H1 (cell line): ENCODE measurements around the gene SENP1. TPM values are rescaled to one million over a fixed set of nuclear protein-coding genes. Genes with fewer than 3 reads are reported as not detected.
A peak's percentile ranks its signal among the peaks of the same experiment; 100 is the strongest.

Experiments
- ASH2L ChIP-seq: fragments of 200-600, 300-600 bp; sonication (generic); IDR thresholded peaks from one replicate; pipeline ENCODE4 v1.7.1; 2017; ENCODE audit warnings: low read length
- ATF3 ChIP-seq: IDR thresholded peaks from 2 replicates; pipeline ENCODE4 v1.6.1; 2011; ENCODE audit warnings: low read depth, mild to moderate bottlenecking, low read length; ENCODE audit not compliant: insufficient read depth
- BACH1 ChIP-seq: IDR thresholded peaks from 2 replicates; pipeline ENCODE4 v1.6.1; 2012; ENCODE audit warnings: low read length, improper control_type of control experiment
- CBX8 ChIP-seq: fragments of 300-800, 300-1000 bp; sonication (generic); IDR thresholded peaks from 2 replicates; pipeline ENCODE4 v1.7.1; 2016; ENCODE audit warnings: low read depth, low read length, borderline replicate concordance
- CEBPB ChIP-seq: IDR thresholded peaks from 2 replicates; pipeline ENCODE4 v1.6.1; 2012; ENCODE audit warnings: low read depth, low read length
- CHD2 ChIP-seq: IDR thresholded peaks from 2 replicates; pipeline ENCODE4 v1.6.1; 2012; ENCODE audit warnings: low read length, improper control_type of control experiment
- CREB1 ChIP-seq: IDR thresholded peaks from 2 replicates; pipeline ENCODE4 v1.6.1; 2012; ENCODE audit warnings: inconsistent platforms
- EGR1 ChIP-seq: IDR thresholded peaks from 2 replicates; pipeline ENCODE4 v1.6.1; 2011; ENCODE audit warnings: low read depth, low read length, borderline replicate concordance
- HDAC6 ChIP-seq: IDR thresholded peaks from one replicate; pipeline ENCODE4 v1.7.1; 2012; ENCODE audit warnings: low read depth, mild to moderate bottlenecking, inconsistent platforms, low read length, moderate library complexity
- KDM4A ChIP-seq: IDR thresholded peaks from one replicate; pipeline ENCODE4 v1.7.1; 2012; ENCODE audit warnings: low read depth, mild to moderate bottlenecking, moderate library complexity, low read length, inconsistent platforms; ENCODE audit not compliant: severe bottlenecking
- MAFK ChIP-seq: IDR thresholded peaks from 2 replicates; pipeline ENCODE4 v1.6.1; 2012; ENCODE audit warnings: low read depth, mild to moderate bottlenecking, improper control_type of control experiment, low read length
- NANOG ChIP-seq: IDR thresholded peaks from 2 replicates; pipeline ENCODE4 v1.6.1; 2011; ENCODE audit warnings: low read length, low read depth, mild to moderate bottlenecking, inconsistent platforms; ENCODE audit not compliant: insufficient read depth, poor library complexity, severe bottlenecking
- NRF1 ChIP-seq: IDR thresholded peaks from 2 replicates; pipeline ENCODE4 v1.6.1; 2011; ENCODE audit warnings: mild to moderate bottlenecking, low read depth, low read length, improper control_type of control experiment
- POLR2A ChIP-seq, 2 experiments: IDR thresholded peaks; 1 replicate in 1 of 2; 2 replicates in 1 of 2; pipeline ENCODE4 v1.6.1; 2011; ENCODE audit warnings: low read depth in 2 of 2, low read length in 2 of 2, mild to moderate bottlenecking in 2 of 2; ENCODE audit errors: control extremely low read depth in 1 of 2
- POU5F1 ChIP-seq: IDR thresholded peaks from 2 replicates; pipeline ENCODE4 v1.6.1; 2011; ENCODE audit warnings: low read depth, mild to moderate bottlenecking, low read length, moderate library complexity
- RAD21 ChIP-seq, 2 experiments: IDR thresholded peaks in 1 of 2; conservative IDR thresholded peaks in 1 of 2; 2 replicates each; pipeline ENCODE4 v1.6.1; 2011; ENCODE audit warnings: low read depth in 2 of 2, low read length in 2 of 2, improper control_type of control experiment in 1 of 2, inconsistent platforms in 1 of 2, mild to moderate bottlenecking in 1 of 2, moderate library complexity in 1 of 2
- SIRT6 ChIP-seq: IDR thresholded peaks from one replicate; pipeline ENCODE4 v1.7.1; 2012; ENCODE audit warnings: low read length, inconsistent platforms
- TAF7 ChIP-seq: optimal IDR thresholded peaks from 2 replicates; pipeline ENCODE3; 2011; ENCODE audit warnings: low read depth, mild to moderate bottlenecking, inconsistent platforms, low read length, moderate library complexity, borderline replicate concordance
- TCF12 ChIP-seq: IDR thresholded peaks from 2 replicates; pipeline ENCODE4 v1.6.1; 2011; ENCODE audit warnings: low read depth, mild to moderate bottlenecking, low read length
- polyA plus RNA-seq, 7 experiments: library from polyadenylated mRNA; depleted of rRNA in 3 of 7; stranded (reverse) in 5 of 7; unstranded in 2 of 7; fragments of >200 nt in 5 of 7; fragments of 200-250 nt in 2 of 7; gene quantifications; 1 replicate in 5 of 7; 2 replicates in 1 of 7; 4 replicates in 1 of 7; pipeline versions ENCODE4 v1.2.1 to v1.2.3, GENCODE V29; 2011 to 2013; ENCODE audit warnings: missing spikeins in 2 of 7, mixed read lengths in 2 of 7
- total RNA-seq: library from RNA; stranded (reverse); fragmentation: NEBNext Ultra II Directional; extraction: Animal tissue kit (Norgen Biotek cat#: 25700); gene quantifications from 2 replicates; pipeline ENCODE4 v1.2.1, GENCODE V29; 2021
- TF ChIP-seq, protein P1 (sequence below), 3 experiments: IDR thresholded peaks; 1 replicate in 2 of 3; 2 replicates in 1 of 3; pipeline versions ENCODE4 v1.5.1 to v1.6.1; 2011; ENCODE audit warnings: low read length in 3 of 3, mild to moderate bottlenecking in 3 of 3, inconsistent platforms in 2 of 3, low read depth in 1 of 3, moderate library complexity in 1 of 3; ENCODE audit not compliant: insufficient read depth in 1 of 3; ENCODE audit errors: control extremely low read depth in 1 of 3
- TF ChIP-seq, protein P2 (sequence below): IDR thresholded peaks from 2 replicates; pipeline ENCODE4 v1.6.1; 2012; ENCODE audit warnings: inconsistent platforms

Gene SENP1
- total and polyA plus RNA-seq, 2 of the 8 experiments (the other 6 are each of a cell fraction or from before 2014, with no cell fraction given) = 14.2 to 31.5 TPM

DNA sequence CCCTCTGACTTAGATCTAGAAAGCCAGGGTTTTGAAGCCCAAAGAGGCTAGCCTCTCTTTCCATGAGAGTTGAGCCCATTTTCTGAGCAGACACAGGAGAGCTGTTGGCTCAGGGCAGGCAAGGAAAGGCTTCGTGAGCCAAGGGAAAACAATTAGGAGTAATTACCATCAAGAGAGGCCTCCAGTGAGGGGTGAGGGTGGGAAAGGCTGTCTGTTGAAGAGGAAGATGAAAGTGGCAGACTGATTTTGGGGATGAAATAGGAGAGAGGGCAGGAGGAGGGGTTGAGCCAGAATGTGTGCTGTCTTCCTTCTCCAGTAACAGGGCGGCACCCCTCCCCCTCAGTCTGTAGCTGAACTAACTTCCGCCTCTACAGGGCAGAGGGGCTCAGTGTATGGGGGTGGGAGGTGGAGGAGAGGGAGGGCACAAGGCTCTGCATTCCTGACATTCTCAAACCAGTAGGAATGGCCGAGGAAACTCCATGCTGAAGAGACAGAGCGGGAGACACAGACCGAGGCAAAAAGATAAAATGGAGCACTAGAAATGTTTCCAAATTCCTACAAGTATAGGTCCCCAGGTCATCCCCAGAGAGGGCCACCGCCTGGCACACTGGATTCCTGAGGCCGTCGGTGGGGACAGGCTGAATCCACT, 68.5 kb downstream of the SENP1 start (continued):
- TF ChIP-seq, protein P1, sequence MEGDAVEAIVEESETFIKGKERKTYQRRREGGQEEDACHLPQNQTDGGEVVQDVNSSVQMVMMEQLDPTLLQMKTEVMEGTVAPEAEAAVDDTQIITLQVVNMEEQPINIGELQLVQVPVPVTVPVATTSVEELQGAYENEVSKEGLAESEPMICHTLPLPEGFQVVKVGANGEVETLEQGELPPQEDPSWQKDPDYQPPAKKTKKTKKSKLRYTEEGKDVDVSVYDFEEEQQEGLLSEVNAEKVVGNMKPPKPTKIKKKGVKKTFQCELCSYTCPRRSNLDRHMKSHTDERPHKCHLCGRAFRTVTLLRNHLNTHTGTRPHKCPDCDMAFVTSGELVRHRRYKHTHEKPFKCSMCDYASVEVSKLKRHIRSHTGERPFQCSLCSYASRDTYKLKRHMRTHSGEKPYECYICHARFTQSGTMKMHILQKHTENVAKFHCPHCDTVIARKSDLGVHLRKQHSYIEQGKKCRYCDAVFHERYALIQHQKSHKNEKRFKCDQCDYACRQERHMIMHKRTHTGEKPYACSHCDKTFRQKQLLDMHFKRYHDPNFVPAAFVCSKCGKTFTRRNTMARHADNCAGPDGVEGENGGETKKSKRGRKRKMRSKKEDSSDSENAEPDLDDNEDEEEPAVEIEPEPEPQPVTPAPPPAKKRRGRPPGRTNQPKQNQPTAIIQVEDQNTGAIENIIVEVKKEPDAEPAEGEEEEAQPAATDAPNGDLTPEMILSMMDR (IDR thresholded peaks at IDR 0.05; ENCODE audit: control extremely low read depth in 1 of 3, insufficient read depth in 1 of 3, low read depth in 1 of 3, low read length in 3 of 3) = peak in 1 of 3 experiments; percentile 22; a peak in 1 of 4 replicates
- TF ChIP-seq EGR1 (peak; percentile 78; the same call in 1 of the 2 replicates), NRF1 (no peak), HDAC6 (no peak), SIRT6 (no peak), NANOG (no peak), MAFK (no peak), RAD21 (IDR thresholded peaks at IDR 0.05 in 1 of 2, conservative IDR thresholded peaks at IDR 0.05 in 1 of 2; ENCODE audit: low read depth in 2 of 2, low read length in 2 of 2) (peak; percentile 22 to 32; a peak in 2 of 4 replicates), CEBPB (0 out of 2 replicates have a peak, but pooled peaks have one; percentile 1), TCF12 (0 out of 2 replicates have a peak, but pooled peaks have one; percentile 76), ASH2L (peak; percentile 99), CHD2 (peak; percentile 59; the same call in 1 of the 2 replicates), KDM4A (no peak), POLR2A (IDR thresholded peaks at IDR 0.05; ENCODE audit: control extremely low read depth in 1 of 2, low read depth in 2 of 2, low read length in 2 of 2) (peak in 1 of 2 experiments; percentile 77; a peak in 2 of 3 replicates), ATF3 (no peak), TAF7 (no peak), POU5F1 (0 out of 2 replicates have a peak, but pooled peaks have one; percentile 7), BACH1 (no peak), CBX8 (no peak), CREB1 (no peak)
- TF ChIP-seq, protein P2, sequence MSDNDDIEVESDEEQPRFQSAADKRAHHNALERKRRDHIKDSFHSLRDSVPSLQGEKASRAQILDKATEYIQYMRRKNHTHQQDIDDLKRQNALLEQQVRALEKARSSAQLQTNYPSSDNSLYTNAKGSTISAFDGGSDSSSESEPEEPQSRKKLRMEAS = peak; percentile 45; the same call in 1 of the 2 replicates
